H1 (cell line): ENCODE measurements around the gene GTF2I. TPM values are rescaled to one million over a fixed set of nuclear protein-coding genes. Genes with fewer than 3 reads are reported as not detected.
"Not testable (repeated sequence)": the region's sequence is repeated elsewhere in the genome, so short reads cannot be mapped to it uniquely, and the experiment has no call there.

ENCODE experiments used
- CTCF ChIA-PET: fragments of 300-600 bp; sonication (Branson Sonifier 250); formaldehyde crosslinking; loops from one replicate; lab custom pipeline; 2021; ENCODE audit not compliant: partially characterized antibody; lab: Charles Lee
- POLR2A ChIA-PET: fragments of 300-600 bp; sonication (Branson Sonifier 250); formaldehyde crosslinking; loops from one replicate; lab custom pipeline; 2021; ENCODE audit warnings: inconsistent platforms; ENCODE audit not compliant: partially characterized antibody; lab: Charles Lee
- DNase-seq, 2 experiments: peaks; one replicate each; pipeline versions ENCODE4 v3.0.0 to v3.0.0-alpha.2; 2010 to 2022; ENCODE audit warnings: low spot score in 2 of 2, low read depth in 1 of 2, mixed read lengths in 1 of 2
- FAIRE-seq: peaks from 2 replicates; lab custom pipeline; 2011; peaks lifted over from hg19 to GRCh38; lab: Jason Lieb, UNC
- H2AFZ ChIP-seq: 2 replicates; pipeline ENCODE4 v1.8.1; 2012; ENCODE audit warnings: low read length, inconsistent platforms
- H2AK5ac ChIP-seq: 2 replicates; pipeline ENCODE4 v1.6.1; 2013; ENCODE audit warnings: low read depth, low read length
- H2BK120ac ChIP-seq: replicated peaks from 2 replicates; pipeline ENCODE3; 2013; ENCODE audit warnings: low read depth, low read length, inconsistent platforms
- H2BK12ac ChIP-seq: 2 replicates; pipeline ENCODE4 v1.6.1; 2013; ENCODE audit warnings: low read depth, low read length
- H2BK15ac ChIP-seq: 2 replicates; pipeline ENCODE4 v1.6.1; 2013; ENCODE audit warnings: low read length
- H2BK20ac ChIP-seq: 2 replicates; pipeline ENCODE4 v1.6.1; 2013; ENCODE audit warnings: low read length
- H2BK5ac ChIP-seq: 2 replicates; pipeline ENCODE4 v1.6.1; 2013; ENCODE audit warnings: low read depth, low read length
- H3K14ac ChIP-seq: 2 replicates; pipeline ENCODE4 v1.6.1; 2013; ENCODE audit warnings: inconsistent platforms; ENCODE audit not compliant: insufficient read length
- H3K18ac ChIP-seq: 2 replicates; pipeline ENCODE4 v1.6.1; 2013; ENCODE audit warnings: low read length; ENCODE audit errors: extremely low read depth
- H3K23ac ChIP-seq: 2 replicates; pipeline ENCODE4 v1.6.1; 2013; ENCODE audit warnings: inconsistent platforms; ENCODE audit not compliant: insufficient read length
- H3K23me2 ChIP-seq: 2 replicates; pipeline ENCODE4 v1.6.1; 2013; ENCODE audit warnings: low read depth, low read length
- H3K27ac ChIP-seq: 2 replicates; pipeline ENCODE4 v1.6.1; 2011; ENCODE audit warnings: low read depth, low read length, inconsistent platforms
- H3K27me3 ChIP-seq, 4 experiments: replicated peaks in 1 of 4; 1 replicate in 1 of 4; 2 replicates in 3 of 4; pipeline versions ENCODE4 v1.6.1 to v1.8.1; 2011 to 2013; ENCODE audit warnings: low read length in 3 of 4, mild to moderate bottlenecking in 3 of 4, inconsistent platforms in 2 of 4, mixed read lengths in 2 of 4, moderate library complexity in 1 of 4; ENCODE audit not compliant: control insufficient read depth in 3 of 4, insufficient read depth in 3 of 4; ENCODE audit errors: extremely low read depth in 1 of 4
- H3K36me3 ChIP-seq, 4 experiments: 2 replicates each; pipeline versions ENCODE4 v1.6.1 to v1.8.1; 2011 to 2013; ENCODE audit warnings: mild to moderate bottlenecking in 4 of 4, low read length in 3 of 4, moderate library complexity in 2 of 4, control low read depth in 1 of 4, inconsistent platforms in 1 of 4; ENCODE audit not compliant: insufficient read depth in 4 of 4, control insufficient read depth in 2 of 4
- H3K4ac ChIP-seq: replicated peaks from 2 replicates; pipeline ENCODE3; 2013; ENCODE audit warnings: low read length, low read depth, mixed read lengths, inconsistent platforms; ENCODE audit not compliant: insufficient read length
- H3K4me1 ChIP-seq, 4 experiments: replicated peaks in 1 of 4; 1 replicate in 1 of 4; 2 replicates in 3 of 4; pipeline versions ENCODE4 v1.6.1 to v1.8.1; 2011 to 2013; ENCODE audit warnings: low read length in 3 of 4, inconsistent platforms in 2 of 4, mixed read lengths in 1 of 4; ENCODE audit not compliant: insufficient read depth in 4 of 4, control insufficient read depth in 3 of 4
- H3K4me2 ChIP-seq, 2 experiments: 2 replicates each; pipeline versions ENCODE4 v1.6.1 to v1.8.1; 2011 to 2013; ENCODE audit warnings: low read depth in 2 of 2, low read length in 2 of 2, control low read depth in 1 of 2, inconsistent platforms in 1 of 2, mild to moderate bottlenecking in 1 of 2; ENCODE audit not compliant: insufficient read depth in 1 of 2
- H3K4me3 ChIP-seq, 4 experiments: fragments of 200-600, 300-600 bp in 1 of 4; sonication (generic), shearing (Covaris generic), sonication (Bioruptor Twin) in 1 of 4; 2 replicates each; pipeline versions ENCODE4 v1.5.1 to v1.8.1; 2011 to 2016; ENCODE audit warnings: low read length in 4 of 4, low read depth in 3 of 4, control low read depth in 2 of 4, inconsistent platforms in 2 of 4, mild to moderate bottlenecking in 2 of 4, mixed read lengths in 1 of 4, moderate library complexity in 1 of 4; ENCODE audit not compliant: insufficient read depth in 2 of 4; ENCODE audit errors: extremely low read depth in 1 of 4
- H3K56ac ChIP-seq: replicated peaks from 2 replicates; pipeline ENCODE3; 2013; ENCODE audit warnings: low read depth, mild to moderate bottlenecking, mixed read lengths, low read length, inconsistent platforms; ENCODE audit not compliant: insufficient read length
- H3K79me1 ChIP-seq: 2 replicates; pipeline ENCODE4 v1.6.1; 2013; ENCODE audit warnings: low read depth, low read length, control low read depth
- H3K79me2 ChIP-seq, 2 experiments: 2 replicates each; pipeline versions ENCODE4 v1.6.1 to v1.8.1; 2012 to 2013; ENCODE audit warnings: low read length in 2 of 2, mild to moderate bottlenecking in 2 of 2, inconsistent platforms in 1 of 2; ENCODE audit not compliant: insufficient read depth in 2 of 2, control insufficient read depth in 1 of 2
- H3K9ac ChIP-seq, 4 experiments: replicated peaks in 1 of 4; 1 replicate in 1 of 4; 2 replicates in 3 of 4; pipeline versions ENCODE4 v1.6.1 to v1.8.1; 2011 to 2013; ENCODE audit warnings: low read depth in 3 of 4, low read length in 3 of 4, control low read depth in 2 of 4, mild to moderate bottlenecking in 2 of 4, moderate library complexity in 2 of 4, inconsistent platforms in 1 of 4; ENCODE audit errors: extremely low read depth in 1 of 4
- H3K9me3 ChIP-seq, 2 experiments: 2 replicates each; pipeline versions ENCODE4 v1.6.1 to v1.8.1; 2012 to 2013; ENCODE audit warnings: mild to moderate bottlenecking in 2 of 2, moderate library complexity in 2 of 2, control low read depth in 1 of 2, inconsistent platforms in 1 of 2, low read depth in 1 of 2, low read length in 1 of 2, mixed read lengths in 1 of 2; ENCODE audit not compliant: insufficient read depth in 2 of 2
- H4K20me1 ChIP-seq, 2 experiments: replicated peaks in 1 of 2; 2 replicates each; pipeline versions ENCODE3 to v1.8.1; 2011 to 2013; ENCODE audit warnings: inconsistent platforms in 2 of 2, low read length in 2 of 2, mild to moderate bottlenecking in 1 of 2; ENCODE audit not compliant: insufficient read depth in 2 of 2, control insufficient read depth in 1 of 2
- H4K5ac ChIP-seq: 2 replicates; pipeline ENCODE4 v1.6.1; 2013; ENCODE audit warnings: low read length, low read depth, mixed read lengths, inconsistent platforms; ENCODE audit not compliant: insufficient read length
- H4K8ac ChIP-seq: 2 replicates; pipeline ENCODE4 v1.8.0; 2013; ENCODE audit warnings: mild to moderate bottlenecking, moderate library complexity, low read length, inconsistent platforms; ENCODE audit not compliant: insufficient read depth; ENCODE audit errors: extremely low read depth
- H4K91ac ChIP-seq: replicated peaks from 2 replicates; pipeline ENCODE3; 2013; ENCODE audit warnings: low read length, mixed read lengths, inconsistent platforms; ENCODE audit not compliant: insufficient read length
- WGBS, 2 experiments: shearing (Covaris generic) in 1 of 2; methylation state at CpG; one replicate each; pipeline versions ENCODE4 v1.1.6 to v1.1.7; 2013 to 2015; ENCODE audit warnings: low lambda C conversion rate in 2 of 2, mixed read lengths in 2 of 2, inconsistent platforms in 1 of 2, low coverage in 1 of 2, missing lambda C conversion rate in 1 of 2; ENCODE audit not compliant: insufficient replicate concordance in 2 of 2, insufficient coverage in 1 of 2, insufficient read length in 1 of 2; ENCODE audit errors: extremely low coverage in 1 of 2, missing lambda C conversion rate in 1 of 2; 5-methylcytosine and 5-hydroxymethylcytosine counted together
- polyA plus RNA-seq, 7 experiments: library from polyadenylated mRNA; depleted of rRNA in 3 of 7; stranded (reverse) in 5 of 7; unstranded in 2 of 7; fragments of >200 nt in 5 of 7; fragments of 200-250 nt in 2 of 7; gene quantifications; 1 replicate in 5 of 7; 2 replicates in 1 of 7; 4 replicates in 1 of 7; pipeline versions ENCODE4 v1.2.1 to v1.2.3, GENCODE V29; 2011 to 2013; ENCODE audit warnings: missing spikeins in 2 of 7, mixed read lengths in 2 of 7
- total RNA-seq: library from RNA; stranded (reverse); fragmentation: NEBNext Ultra II Directional; extraction: Animal tissue kit (Norgen Biotek cat#: 25700); gene quantifications from 2 replicates; pipeline ENCODE4 v1.2.1, GENCODE V29; 2021

The GTF2I gene
- total and polyA plus RNA-seq, 2 of the 8 experiments (the other 6 are each of a cell fraction or from before 2014, with no cell fraction given): 46.7 to 316 TPM

- FAIRE-seq, H3K14ac ChIP-seq, DNase-seq, H3K9ac ChIP-seq, H4K8ac ChIP-seq, H2BK20ac ChIP-seq, H3K56ac ChIP-seq, H2AFZ ChIP-seq, CTCF ChIA-PET, H3K9me3 ChIP-seq, H3K4me3 ChIP-seq, H2AK5ac ChIP-seq, H3K79me2 ChIP-seq, H3K4me1 ChIP-seq, H3K23me2 ChIP-seq, POLR2A ChIA-PET, H4K91ac ChIP-seq, H2BK120ac ChIP-seq, H2BK5ac ChIP-seq, H3K4me2 ChIP-seq, H3K4ac ChIP-seq, H2BK15ac ChIP-seq, H2BK12ac ChIP-seq, H3K27ac ChIP-seq, H3K27me3 ChIP-seq, H4K5ac ChIP-seq, H3K79me1 ChIP-seq, H3K36me3 ChIP-seq, H3K23ac ChIP-seq, H4K20me1 ChIP-seq, H3K18ac ChIP-seq: not testable (repeated sequence)
- WGBS, 2 experiments: no CpG with 5 or more reads among the region's 21 CpGs
Observed at GRCh38 chr7:74773760-74774750, 116.5 kb downstream of the GTF2I start, which contains the start of gene NCF1. Gene NCF1 (plus strand): TSS chr7:74774011. CDS start chr7:74774032, 21 bp downstream.
